Stimulated activated CD8-positive, alpha-beta memory T cell treated with anti-CD3 and anti-CD28 coated beads, Interleukin-12 subunit alpha, Interleukin-12 subunit beta, amount 100 ng/mL, for 1 hour (primary cell): ENCODE measurements around the gene UTP11.

Source experiments
- DNase-seq: peaks from one replicate; pipeline ENCODE4 v3.0.0-alpha.2; 2020; ENCODE audit warnings: low read depth

Gene UTP11

GRCh38 chr1:38046333-38046883, 33.9 kb downstream of the UTP11 start, which contains the start of gene POU3F1:
Gene POU3F1, minus strand, starts transcription at chr1:38046793. Its CDS starts 50 bp downstream, at chr1:38046743.
- DNase-seq, result no peak

DNA sequence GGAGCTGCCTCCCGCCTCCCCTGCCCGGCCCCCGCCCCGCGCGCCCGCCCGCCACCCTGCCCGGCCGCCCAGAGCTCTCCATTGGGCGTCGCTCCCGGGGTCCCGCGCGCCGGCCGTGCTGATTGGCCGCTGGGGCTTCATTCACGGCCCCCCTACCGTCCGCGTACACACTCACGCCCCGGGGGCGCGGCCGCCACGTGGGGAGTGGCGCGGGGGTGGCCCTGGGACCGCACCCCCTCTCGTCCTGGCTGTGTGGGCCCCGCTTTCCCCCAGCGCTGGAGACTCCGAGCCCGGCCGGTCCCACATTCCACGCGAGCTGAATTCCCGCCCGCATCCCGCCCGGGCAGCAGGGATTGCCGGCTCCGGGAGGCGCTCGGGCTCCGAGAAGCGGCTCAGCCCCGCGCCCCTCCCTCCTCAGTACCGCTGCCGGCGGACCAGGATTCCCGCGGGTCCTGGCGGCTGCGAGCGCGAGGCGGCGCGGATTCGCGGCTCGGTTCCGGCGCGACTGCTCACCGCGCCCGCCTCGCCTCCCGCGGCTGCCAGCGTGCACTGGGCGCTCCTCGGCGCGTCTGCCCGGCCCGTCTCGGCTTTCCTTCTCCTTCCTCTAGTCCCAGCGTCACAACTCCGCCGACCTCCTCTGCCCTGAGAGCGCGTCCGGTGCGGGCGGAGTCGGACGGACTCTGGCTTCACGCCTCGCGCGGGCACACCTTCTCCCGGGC, 34.5 kb downstream of the UTP11 start:
- peak; percentile 50 for DNase-seq

- DNase-seq, result no peak
Observed at GRCh38 chr1:38047603-38048141, 35.1 kb downstream of the UTP11 start.

DNA sequence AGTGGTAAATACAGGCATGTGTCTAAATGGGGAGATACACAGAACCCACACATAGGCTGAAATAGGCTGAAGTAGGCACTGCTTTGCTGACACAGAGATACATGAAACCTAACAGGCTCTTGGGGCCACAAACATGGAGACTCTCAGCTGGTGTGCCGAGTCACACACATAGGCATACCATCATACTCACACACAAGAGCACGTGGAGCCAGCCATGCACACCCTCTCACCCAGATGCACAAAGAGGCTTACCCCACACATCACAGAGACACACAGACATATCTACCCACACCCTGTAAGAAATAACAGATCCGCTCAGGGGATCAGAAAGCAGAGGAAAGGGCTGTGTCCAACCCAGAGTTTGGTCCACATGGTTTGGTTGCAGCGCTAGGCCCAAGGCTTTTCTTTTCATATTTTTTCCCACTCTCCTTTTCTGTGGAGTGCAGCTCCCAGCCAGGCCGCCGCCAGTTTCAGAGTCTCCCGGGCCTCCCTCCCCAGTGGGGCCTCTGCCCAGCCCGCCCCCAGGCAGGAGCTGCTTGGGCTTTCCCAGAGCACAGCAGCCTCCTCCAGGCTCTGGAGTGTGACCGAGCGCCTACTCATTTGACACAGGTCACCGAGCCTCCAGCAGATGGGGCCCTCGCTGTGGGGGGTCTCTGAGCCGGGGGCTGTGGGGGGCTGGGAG, 38.0 kb downstream of the UTP11 start:
- DNase-seq, result no peak

- no peak for DNase-seq
Observed at GRCh38 chr1:38051079-38051543, 38.6 kb downstream of the UTP11 start.

DNA sequence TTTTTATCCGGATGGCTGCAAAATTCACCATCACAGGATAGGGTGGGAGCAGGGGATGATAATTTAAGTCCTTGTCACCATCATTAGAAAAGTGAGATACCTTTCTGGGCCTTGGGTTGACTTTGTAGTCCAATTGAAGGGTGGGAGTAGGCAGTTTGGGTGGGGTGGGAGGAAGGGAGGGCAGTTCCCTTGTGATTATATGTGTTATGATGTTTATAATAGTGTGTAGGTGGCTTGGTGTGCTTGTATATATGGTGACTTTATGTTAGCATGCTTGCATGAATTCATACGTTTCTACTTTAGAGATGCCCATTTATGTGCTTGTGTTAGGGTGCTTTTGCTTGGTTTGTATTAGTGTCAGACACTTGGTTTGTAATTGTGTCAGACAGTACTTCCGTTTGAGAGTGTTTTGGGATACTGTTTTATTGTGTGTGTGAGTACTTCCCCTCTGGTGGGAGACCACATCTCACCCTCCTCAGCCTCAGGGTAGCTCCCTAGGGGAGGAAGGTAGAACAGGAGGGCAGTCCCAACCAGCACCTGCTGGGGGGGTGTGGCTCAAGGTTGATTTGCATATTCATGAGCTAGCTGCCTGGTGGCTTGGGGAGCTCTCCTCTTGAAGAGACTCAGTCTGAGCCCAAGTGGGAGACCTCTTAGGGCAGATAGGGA, 40.3 kb downstream of the UTP11 start:
- no peak for DNase-seq

- DNase-seq, result no peak
Observed at GRCh38 chr1:38053416-38054091, 41.0 kb downstream of the UTP11 start.

DNA sequence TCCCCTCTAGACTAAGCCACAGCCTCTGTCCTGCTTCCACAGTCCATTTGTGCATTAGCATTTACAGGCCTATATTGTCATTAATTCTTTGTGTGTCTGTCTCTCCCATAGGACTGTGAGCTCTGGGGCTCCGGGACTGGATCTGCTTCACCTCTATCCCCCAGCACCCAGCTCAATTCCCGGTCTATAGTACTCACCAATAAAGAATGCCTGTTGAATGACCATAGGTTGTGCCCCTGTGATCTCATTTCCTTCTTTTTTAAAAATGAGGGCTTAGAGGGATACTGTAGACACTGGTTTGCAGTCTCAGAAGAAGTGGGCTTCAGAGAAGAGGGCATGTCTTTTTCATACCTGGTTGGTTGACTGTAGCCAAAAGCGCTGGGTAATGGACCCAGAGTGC, 42.9 kb downstream of the UTP11 start:
- no peak for DNase-seq

- DNase-seq, result no peak
Observed at GRCh38 chr1:38055965-38056364, 43.4 kb downstream of the UTP11 start.

DNA sequence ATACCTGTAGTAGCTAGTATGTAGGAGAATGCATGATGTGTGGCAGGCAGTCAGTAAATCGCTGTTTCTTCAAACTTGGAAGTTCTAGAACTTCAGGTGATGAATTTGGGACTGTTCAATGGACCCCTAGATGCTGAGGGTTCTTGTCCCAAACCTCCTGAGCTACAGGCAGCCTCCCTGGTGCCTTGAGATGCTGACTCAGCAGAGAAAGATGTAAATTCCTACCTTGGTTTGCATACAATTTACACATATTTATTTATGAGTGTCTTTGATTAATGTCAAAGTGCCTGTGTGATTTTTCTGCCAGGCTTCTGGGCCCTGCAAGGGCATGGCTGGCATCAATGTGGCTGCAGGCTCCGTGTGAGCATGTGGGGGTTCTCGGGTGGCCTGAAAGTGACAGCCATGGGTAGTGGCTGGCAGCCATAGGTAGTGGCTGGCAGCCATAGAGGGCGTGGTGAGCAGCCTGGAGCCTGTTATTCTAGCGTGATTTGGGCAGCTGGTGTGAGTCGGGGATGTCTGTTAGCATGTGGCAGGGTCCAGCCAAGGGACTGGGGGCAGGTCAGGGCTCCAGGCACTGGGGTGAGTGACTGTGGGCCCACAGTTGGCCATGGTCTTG, 47.2 kb downstream of the UTP11 start:
- DNase-seq, result no peak

DNA sequence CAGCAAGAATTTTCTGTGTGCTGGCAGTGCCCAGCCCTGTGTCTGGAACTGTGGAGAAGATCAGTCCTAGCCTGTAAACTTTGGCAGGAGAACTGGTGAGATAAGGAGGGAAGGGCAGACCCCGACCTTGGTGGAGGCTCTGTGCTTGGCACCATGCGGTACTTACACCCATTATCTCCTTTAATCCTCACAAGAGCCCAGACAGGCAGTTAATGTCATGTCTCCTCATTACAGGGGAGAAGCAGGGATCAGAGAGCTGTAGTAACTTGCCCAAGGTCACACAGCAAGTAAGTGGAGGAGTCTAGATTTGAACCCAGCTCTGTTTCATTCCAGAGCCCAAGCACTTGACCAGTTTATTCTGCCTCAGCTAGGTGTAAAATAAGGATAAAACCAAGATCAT, 48.0 kb downstream of the UTP11 start:
- no peak for DNase-seq

- no peak for DNase-seq
Observed at GRCh38 chr1:38061290-38061689, 48.8 kb downstream of the UTP11 start.

GRCh38 chr1:38061883-38062328, 49.4 kb downstream of the UTP11 start:
- no peak for DNase-seq

DNA sequence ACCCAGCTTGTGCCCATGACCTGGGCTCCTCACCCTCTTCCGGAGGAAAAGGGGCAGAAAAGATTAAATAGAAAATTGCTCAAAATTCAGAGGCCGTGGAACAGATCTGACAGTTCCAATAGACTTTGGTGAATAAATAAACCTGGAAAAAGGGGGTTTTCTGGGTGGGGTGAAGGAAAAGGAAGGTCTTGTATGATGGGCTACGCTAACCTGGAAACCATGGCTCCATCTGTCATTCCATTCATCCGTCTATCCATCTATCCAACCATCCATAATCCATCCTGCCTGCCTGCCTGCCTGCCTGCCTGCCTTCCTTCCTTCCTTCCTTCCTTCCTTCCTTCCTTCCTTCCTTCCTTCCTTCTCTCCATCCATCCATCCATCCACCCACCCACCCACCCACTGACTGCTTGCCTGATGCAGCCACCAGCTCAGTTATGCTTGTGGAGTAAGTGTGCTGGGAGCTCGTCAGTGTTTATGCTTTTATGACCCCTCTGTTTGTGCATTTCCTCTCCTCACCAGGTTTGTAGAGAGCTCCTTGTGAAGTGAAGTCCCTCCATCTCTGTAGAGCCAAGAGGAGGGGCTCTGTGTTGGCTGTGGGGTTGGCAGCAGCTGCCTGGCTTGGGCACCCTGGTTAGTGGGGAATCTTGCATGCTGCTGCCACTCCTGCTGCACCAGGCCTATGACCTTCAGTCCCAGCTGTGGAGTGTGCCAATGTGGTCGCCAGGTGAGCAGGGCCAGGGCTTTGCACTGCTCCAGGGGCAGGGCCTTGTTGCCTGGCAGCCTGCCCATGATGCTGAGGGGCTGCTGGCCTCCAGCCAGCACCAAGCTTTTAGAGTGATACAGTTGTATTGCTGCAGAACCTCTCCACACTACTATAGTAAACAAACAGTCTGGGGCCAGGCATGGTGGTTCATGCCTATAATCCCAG, 50.1 kb downstream of the UTP11 start:
- no peak for DNase-seq

DNA sequence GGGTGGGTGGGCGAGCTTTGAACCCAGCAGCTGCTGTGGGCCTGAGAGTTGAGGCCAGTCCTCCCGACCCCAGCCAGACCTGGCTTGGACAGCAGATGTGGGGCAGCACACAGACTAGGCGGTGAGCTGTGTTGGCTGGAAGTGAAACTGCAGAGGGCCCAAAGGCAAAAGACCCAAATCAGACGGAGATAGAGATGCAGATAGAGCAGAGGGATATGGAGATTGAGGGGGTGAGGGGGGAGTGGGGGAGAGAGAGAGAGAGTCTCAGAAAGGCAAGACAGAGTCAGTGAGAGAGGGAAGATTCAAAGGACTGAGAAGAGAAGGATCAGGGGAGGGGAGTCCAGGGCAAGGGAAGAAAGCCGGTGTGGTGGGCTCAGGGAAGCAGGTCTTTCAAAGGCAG, 51.1 kb downstream of the UTP11 start:
- no peak for DNase-seq

DNA sequence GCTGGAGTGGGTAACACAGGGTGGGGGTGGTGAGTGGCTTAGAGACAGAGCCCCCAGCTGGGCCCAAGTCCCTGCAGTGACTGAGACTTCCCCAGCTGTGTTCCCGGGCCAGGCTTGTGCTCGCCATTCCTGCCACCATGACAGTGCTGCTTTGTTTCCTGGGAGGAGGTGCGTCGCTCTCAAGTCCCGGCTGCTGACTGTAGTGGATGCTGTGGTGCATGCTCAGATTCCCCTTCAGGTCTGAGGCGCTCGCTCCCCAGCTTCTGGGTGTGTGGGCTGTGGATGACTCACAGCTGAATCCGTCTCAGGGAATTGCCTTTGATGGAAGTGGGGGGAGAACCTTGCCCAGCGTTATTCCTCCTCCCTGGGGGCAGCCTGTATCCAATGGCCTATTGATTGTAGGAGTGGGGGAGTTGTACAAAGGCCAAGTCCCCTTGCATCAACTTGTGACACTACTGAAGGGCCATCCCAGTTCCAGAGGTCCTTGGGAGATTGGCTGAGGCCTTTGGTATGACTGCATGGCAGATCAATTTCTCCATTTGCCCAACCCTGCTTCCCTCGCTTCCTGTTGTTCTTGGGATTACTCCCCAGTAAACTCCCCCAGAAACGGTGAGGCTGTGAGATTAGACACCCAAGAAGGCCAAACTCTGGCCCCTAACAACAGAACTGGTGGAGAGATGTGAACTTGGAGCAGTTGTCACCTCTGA, 51.8 kb downstream of the UTP11 start:
- no peak for DNase-seq

DNA sequence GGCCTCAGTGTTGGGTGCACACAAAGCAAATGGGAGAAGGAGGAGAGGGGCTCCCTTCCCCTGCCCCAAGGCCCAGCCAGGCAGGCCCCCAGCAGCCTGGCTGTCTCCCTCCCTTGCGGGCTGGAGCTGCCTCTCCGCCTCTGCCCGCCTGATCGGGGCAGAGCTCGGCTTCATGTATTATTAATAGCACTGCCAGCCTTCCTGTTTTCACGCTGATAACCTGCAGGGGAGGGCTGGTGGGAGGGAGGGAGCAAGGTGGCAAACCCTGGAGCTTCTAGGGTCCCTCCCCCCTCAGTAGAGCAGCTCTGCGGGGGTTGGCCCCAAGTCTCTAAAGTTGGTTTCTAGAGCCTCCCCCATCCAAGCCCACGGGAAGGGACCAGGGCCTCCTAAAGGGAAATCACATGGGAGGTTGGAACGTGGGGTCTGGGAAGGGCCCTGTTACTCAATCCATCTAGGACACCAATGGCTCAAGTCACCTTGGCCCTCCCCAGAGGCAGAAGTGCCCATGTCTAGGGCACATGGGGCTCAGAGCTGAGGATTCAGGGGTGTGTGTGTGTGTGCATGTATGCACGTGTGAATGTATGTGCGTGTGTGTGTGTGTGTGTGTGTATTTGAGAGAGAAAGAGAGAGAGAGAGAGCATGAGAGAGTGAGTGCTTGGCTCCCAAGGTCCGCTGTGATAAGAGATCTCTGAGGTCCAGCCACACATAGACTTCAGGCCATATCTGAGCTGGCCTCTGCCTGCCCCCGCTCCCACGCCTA, 55.9 kb downstream of the UTP11 start:
- no peak for DNase-seq

GRCh38 chr1:38068980-38069340, 56.4 kb downstream of the UTP11 start:
- DNase-seq, result no peak
